ENCODE results near the gene LARGE1. TPM values are rescaled to one million over a fixed set of nuclear protein-coding genes. Genes with fewer than 3 reads are reported as not detected.

The LARGE1 gene
- total RNA-seq, 1 experiment from 2014 or later: 2.5 TPM

GRCh38 chr22:33635766-33636165, 284.5 kb downstream of the LARGE1 start:
- Histone ChIP-seq H3K27ac (ENCODE audit: low read length) (no peak overlapping the region), H3K4me3 (ENCODE audit: low read depth in 2 of 2, low read length in 2 of 2) (no peak overlapping the region), H3K9me3 (ENCODE audit: control insufficient read depth, insufficient read depth, low read depth, low read length) (no peaks in the 10 kb centered on the region), H3K4me1 (ENCODE audit: control insufficient read depth, insufficient read depth, low read length) (no peaks in the 10 kb centered on the region), H3K27me3 (ENCODE audit: control insufficient read depth, insufficient read depth, low read length) (no peaks in the 10 kb centered on the region), H3K36me3 (ENCODE audit: control insufficient read depth, insufficient read depth, low read length) (no peaks in the 10 kb centered on the region)
- ATAC-seq (no peak), DNase-seq (ENCODE audit: low read depth, low spot score) (no peak)
- TF ChIP-seq SIN3A (IDR thresholded peaks at IDR 0.05; ENCODE audit: borderline replicate concordance, insufficient read depth, low read depth, low read length): no peak
- no peak for TF ChIP-seq REST (IDR thresholded peaks at IDR 0.05; ENCODE audit: insufficient read depth in 1 of 2, low read depth in 2 of 2, low read length in 1 of 2)
- no peak for TF ChIP-seq CTCF (IDR thresholded peaks at IDR 0.05)
- TF ChIP-seq TCF7L2 (IDR thresholded peaks at IDR 0.05; ENCODE audit: low read depth, low read length): no peak
- no peak for TF ChIP-seq POLR2AphosphoS5 (IDR thresholded peaks at IDR 0.05; ENCODE audit: low read depth, low read length)
- intact Hi-C loops (cut with micrococcal nuclease; ENCODE audit: unreplicated experiment): no loop called here
- in situ Hi-C loops (cut with HindIII; ENCODE audit: low pct_unique_long_range_greater_than_20kb, low sequenced_read_pairs): no loop called here
- CTCF ChIA-PET: no interaction called here
- BruUV-seq (replicated peaks): no TSS peak
- POLR2A ChIA-PET: no interaction called here

GRCh38 chr22:33631777-33632176, 288.5 kb downstream of the LARGE1 start:
- intact Hi-C loops (cut with micrococcal nuclease; ENCODE audit: unreplicated experiment) (no loop called here), in situ Hi-C loops (cut with HindIII; ENCODE audit: low pct_unique_long_range_greater_than_20kb, low sequenced_read_pairs) (no loop called here)
- no peak for DNase-seq (ENCODE audit: low read depth, low spot score)
- BruUV-seq (replicated peaks): no TSS peak
- Histone ChIP-seq H3K4me3 (ENCODE audit: low read depth in 2 of 2, low read length in 2 of 2) (no peak overlapping the region), H3K9me3 (ENCODE audit: control insufficient read depth, insufficient read depth, low read depth, low read length) (no peaks in the 10 kb centered on the region), H3K27me3 (ENCODE audit: control insufficient read depth, insufficient read depth, low read length) (no peaks in the 10 kb centered on the region), H3K27ac (ENCODE audit: low read length) (no peak overlapping the region), H3K36me3 (ENCODE audit: control insufficient read depth, insufficient read depth, low read length) (no peaks in the 10 kb centered on the region), H3K4me1 (ENCODE audit: control insufficient read depth, insufficient read depth, low read length) (no peaks in the 10 kb centered on the region)
- ChIA-PET POLR2A (no interaction called here), CTCF (no interaction called here)
- TF ChIP-seq POLR2AphosphoS5 (IDR thresholded peaks at IDR 0.05; ENCODE audit: low read depth, low read length) (no peak), REST (IDR thresholded peaks at IDR 0.05; ENCODE audit: insufficient read depth in 1 of 2, low read depth in 2 of 2, low read length in 1 of 2) (no peak), TCF7L2 (IDR thresholded peaks at IDR 0.05; ENCODE audit: low read depth, low read length) (no peak), SIN3A (IDR thresholded peaks at IDR 0.05; ENCODE audit: borderline replicate concordance, insufficient read depth, low read depth, low read length) (no peak), CTCF (IDR thresholded peaks at IDR 0.05) (no peak)
- ATAC-seq: no peak

Data from Panc1 (cell line).